ENCODE measurements around the gene PDE2A.

GRCh38 chr11:72675221-72675620 lies 999 bp upstream of the PDE2A start:
- TF ChIP-seq CTCF (IDR thresholded peaks at IDR 0.05) (no peak), POLR2A (IDR thresholded peaks at IDR 0.05) (no peak)

Measured in lower leg skin (tissue), 3 donors.